Measurements from ENCODE around the gene CHRM5.
A peak's percentile ranks its signal among the peaks of the same experiment; 100 is the strongest.
"Not testable (repeated sequence)": the region's sequence is repeated elsewhere in the genome, so short reads cannot be mapped to it uniquely, and the experiment has no call there.

Gene CHRM5

GRCh38 chr15:34014556-34014955, 46.3 kb downstream of the CHRM5 start:
- H3K4me3 ChIP-seq (ENCODE audit: low read length), result no peak overlapping the region
- WGBS, result 88% methylated on average over 2 of the region's 2 CpGs
- H3K9ac ChIP-seq (ENCODE audit: low read depth, low read length), result no peak overlapping the region
- H3K27me3 ChIP-seq (ENCODE audit: insufficient read depth, low read length), result no peaks in the 10 kb centered on the region
- H3K4me1 ChIP-seq (ENCODE audit: insufficient read depth, low read length), result 0 out of 2 replicates have a peak, but pooled peaks cover 3% of the 10 kb centered on the region
- H3K27ac ChIP-seq (ENCODE audit: low read depth, low read length), result no peak overlapping the region
- no peaks in the 10 kb centered on the region; the same call in 1 of the 2 replicates for H3K36me3 ChIP-seq (ENCODE audit: insufficient read depth, low read length)
- no peaks in the 10 kb centered on the region for H3K9me3 ChIP-seq (ENCODE audit: insufficient read depth, low read depth, low read length)

- H3K4me3 ChIP-seq (ENCODE audit: low read length), result no peak overlapping the region
- no peak overlapping the region for H3K9ac ChIP-seq (ENCODE audit: low read depth, low read length)
- 0 out of 2 replicates have a peak, but pooled peaks cover 3% of the 10 kb centered on the region for H3K4me1 ChIP-seq (ENCODE audit: insufficient read depth, low read length)
- no peaks in the 10 kb centered on the region; the same call in 1 of the 2 replicates for H3K36me3 ChIP-seq (ENCODE audit: insufficient read depth, low read length)
- no peaks in the 10 kb centered on the region for H3K27me3 ChIP-seq (ENCODE audit: insufficient read depth, low read length)
- WGBS, result 94% methylated on average over 16 of the region's 16 CpGs
- no peaks in the 10 kb centered on the region for H3K9me3 ChIP-seq (ENCODE audit: insufficient read depth, low read depth, low read length)
- H3K27ac ChIP-seq (ENCODE audit: low read depth, low read length), result no peak overlapping the region
Measured at GRCh38 chr15:34018021-34018645, 49.8 kb downstream of the CHRM5 start.

DNA sequence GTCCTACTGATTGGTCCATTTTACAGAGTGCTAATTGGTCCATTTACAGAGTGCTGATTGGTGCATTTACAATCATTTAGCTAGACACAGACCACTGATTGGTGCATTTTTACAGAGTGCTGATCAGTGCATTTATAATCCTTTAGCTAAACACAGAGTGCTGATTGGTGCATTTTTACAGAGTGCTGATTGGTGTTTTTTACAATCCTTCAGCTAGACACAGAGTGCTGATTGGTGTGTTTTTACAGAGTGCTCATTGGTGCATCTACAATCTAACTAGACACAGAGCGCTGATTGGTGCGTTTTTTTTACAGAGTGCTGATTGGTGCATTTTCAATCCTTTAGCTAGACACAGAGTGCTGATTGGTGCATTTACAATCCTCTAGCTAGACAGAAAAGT, 50.4 kb downstream of the CHRM5 start:
- H3K9me3 ChIP-seq (ENCODE audit: insufficient read depth, low read depth, low read length); H3K27ac ChIP-seq (ENCODE audit: low read depth, low read length); H3K36me3 ChIP-seq (ENCODE audit: insufficient read depth, low read length); H3K4me1 ChIP-seq (ENCODE audit: insufficient read depth, low read length); H3K27me3 ChIP-seq (ENCODE audit: insufficient read depth, low read length); H3K9ac ChIP-seq (ENCODE audit: low read depth, low read length); H3K4me3 ChIP-seq (ENCODE audit: low read length): not testable (repeated sequence)
- 96% methylated on average over 2 of the region's 2 CpGs for WGBS

DNA sequence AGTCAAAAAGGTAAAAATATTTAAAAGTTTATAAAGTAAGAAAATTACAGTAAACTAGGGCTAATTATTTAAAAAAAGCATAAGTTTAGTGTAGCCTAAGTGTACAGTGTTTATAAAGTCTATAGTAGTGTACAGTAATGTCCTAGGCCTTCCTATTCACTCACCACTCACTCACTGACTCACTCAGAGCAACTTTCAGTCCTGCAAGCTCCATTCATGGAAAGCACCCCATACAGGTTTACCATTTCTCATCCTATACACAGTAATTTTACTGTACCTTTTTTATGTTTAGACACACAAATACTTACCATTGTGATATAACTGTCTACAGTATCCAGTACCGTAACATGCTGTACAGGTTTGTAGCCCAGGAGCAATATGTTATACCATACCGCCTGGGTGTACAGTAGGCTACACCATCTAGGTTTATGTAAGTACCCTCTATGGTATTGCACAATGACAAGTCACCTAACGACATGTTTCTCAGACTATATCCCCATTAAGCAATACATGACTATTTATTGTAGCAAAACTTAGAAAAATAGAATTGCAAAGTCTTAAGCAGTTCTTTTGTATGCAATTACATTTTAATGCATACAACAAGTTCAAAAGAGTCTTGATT, 51.2 kb downstream of the CHRM5 start:
- no peak overlapping the region for H3K9ac ChIP-seq (ENCODE audit: low read depth, low read length)
- WGBS, result 86% methylated on average over 3 of the region's 3 CpGs
- no peak overlapping the region for H3K4me3 ChIP-seq (ENCODE audit: low read length)
- H3K9me3 ChIP-seq (ENCODE audit: insufficient read depth, low read depth, low read length), result no peaks in the 10 kb centered on the region
- 0 out of 2 replicates have a peak, but pooled peaks cover 3% of the 10 kb centered on the region for H3K4me1 ChIP-seq (ENCODE audit: insufficient read depth, low read length)
- no peaks in the 10 kb centered on the region; the same call in 1 of the 2 replicates for H3K36me3 ChIP-seq (ENCODE audit: insufficient read depth, low read length)
- no peak overlapping the region for H3K27ac ChIP-seq (ENCODE audit: low read depth, low read length)
- H3K27me3 ChIP-seq (ENCODE audit: insufficient read depth, low read length), result no peaks in the 10 kb centered on the region

GRCh38 chr15:34023907-34024306, 55.6 kb downstream of the CHRM5 start:
- Histone ChIP-seq H3K36me3 (ENCODE audit: insufficient read depth, low read length) (no peaks in the 10 kb centered on the region), H3K27ac (ENCODE audit: low read depth, low read length) (no peak overlapping the region), H3K4me1 (ENCODE audit: insufficient read depth, low read length) (no peaks in the 10 kb centered on the region), H3K9me3 (ENCODE audit: insufficient read depth, low read depth, low read length) (peaks cover 13% of the 10 kb centered on the region; the same call in 1 of the 2 replicates), H3K4me3 (ENCODE audit: low read length) (no peak overlapping the region), H3K27me3 (ENCODE audit: insufficient read depth, low read length) (no peaks in the 10 kb centered on the region), H3K9ac (ENCODE audit: low read depth, low read length) (no peak overlapping the region)
- 100% methylated on average over 1 of the region's 1 CpG for WGBS

DNA sequence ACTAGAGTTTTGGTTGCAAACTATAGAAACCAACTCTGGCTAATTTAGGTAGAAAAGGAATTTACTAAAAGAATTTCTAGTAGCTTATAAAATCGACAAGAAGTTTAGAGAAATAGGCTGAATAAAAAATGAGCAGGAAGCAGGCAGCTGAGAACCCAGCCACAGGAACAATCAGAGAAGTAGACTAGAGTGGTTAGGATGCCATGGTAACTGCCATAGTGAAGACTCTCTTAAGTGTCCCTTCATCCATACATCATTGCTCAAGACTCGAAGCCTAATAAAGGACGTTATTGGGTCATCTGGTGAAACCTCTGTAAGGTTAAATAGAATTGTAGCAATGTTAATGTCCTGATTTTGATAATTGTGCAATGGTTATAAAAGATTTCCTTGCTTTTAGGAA, 57.0 kb downstream of the CHRM5 start:
- Histone ChIP-seq H3K9me3 (ENCODE audit: insufficient read depth, low read depth, low read length) (peaks cover 14% of the 10 kb centered on the region; the same call in 1 of the 2 replicates), H3K27me3 (ENCODE audit: insufficient read depth, low read length) (no peaks in the 10 kb centered on the region), H3K36me3 (ENCODE audit: insufficient read depth, low read length) (no peaks in the 10 kb centered on the region), H3K9ac (ENCODE audit: low read depth, low read length) (no peak overlapping the region), H3K27ac (ENCODE audit: low read depth, low read length) (no peak overlapping the region), H3K4me1 (ENCODE audit: insufficient read depth, low read length) (no peaks in the 10 kb centered on the region), H3K4me3 (ENCODE audit: low read length) (no peak overlapping the region)
- 92% methylated on average over 3 of the region's 3 CpGs for WGBS

DNA sequence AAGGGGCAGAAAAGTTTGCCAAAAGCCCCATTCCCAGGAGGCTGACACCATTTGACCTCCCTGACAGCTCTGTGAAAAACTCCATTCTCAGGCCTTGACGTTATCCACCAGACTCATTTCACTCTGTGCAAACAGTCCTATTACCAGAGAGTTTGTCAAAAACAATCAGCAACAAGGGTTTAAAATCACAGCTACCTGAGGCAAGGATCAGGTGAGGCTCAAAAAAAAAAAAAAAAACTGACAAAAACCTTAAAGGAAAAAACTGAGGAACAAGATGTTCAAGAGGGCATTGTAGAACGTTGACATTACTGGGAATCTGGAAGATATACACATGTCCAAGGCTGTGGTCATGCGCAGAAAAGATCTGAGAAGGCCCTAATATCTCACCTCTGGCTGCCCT, 59.3 kb downstream of the CHRM5 start:
- H3K27ac ChIP-seq (ENCODE audit: low read depth, low read length), result no peak overlapping the region
- H3K36me3 ChIP-seq (ENCODE audit: insufficient read depth, low read length), result no peaks in the 10 kb centered on the region
- no peaks in the 10 kb centered on the region for H3K4me1 ChIP-seq (ENCODE audit: insufficient read depth, low read length)
- H3K9ac ChIP-seq (ENCODE audit: low read depth, low read length), result no peak overlapping the region
- H3K4me3 ChIP-seq (ENCODE audit: low read length), result no peak overlapping the region
- no peaks in the 10 kb centered on the region for H3K27me3 ChIP-seq (ENCODE audit: insufficient read depth, low read length)
- peaks cover 14% of the 10 kb centered on the region; the same call in 1 of the 2 replicates for H3K9me3 ChIP-seq (ENCODE audit: insufficient read depth, low read depth, low read length)
- 63% methylated on average over 3 of the region's 3 CpGs for WGBS

GRCh38 chr15:34031987-34032760, 63.9 kb downstream of the CHRM5 start:
- Histone ChIP-seq H3K4me3 (ENCODE audit: low read length) (no peak overlapping the region), H3K9me3 (ENCODE audit: insufficient read depth, low read depth, low read length) (peaks cover 14% of the 10 kb centered on the region; the same call in 1 of the 2 replicates), H3K9ac (ENCODE audit: low read depth, low read length) (no peak overlapping the region), H3K27ac (ENCODE audit: low read depth, low read length) (no peak overlapping the region), H3K27me3 (ENCODE audit: insufficient read depth, low read length) (no peaks in the 10 kb centered on the region), H3K4me1 (ENCODE audit: insufficient read depth, low read length) (no peaks in the 10 kb centered on the region), H3K36me3 (ENCODE audit: insufficient read depth, low read length) (no peaks in the 10 kb centered on the region)
- WGBS, result 88% methylated on average over 9 of the region's 10 CpGs

DNA sequence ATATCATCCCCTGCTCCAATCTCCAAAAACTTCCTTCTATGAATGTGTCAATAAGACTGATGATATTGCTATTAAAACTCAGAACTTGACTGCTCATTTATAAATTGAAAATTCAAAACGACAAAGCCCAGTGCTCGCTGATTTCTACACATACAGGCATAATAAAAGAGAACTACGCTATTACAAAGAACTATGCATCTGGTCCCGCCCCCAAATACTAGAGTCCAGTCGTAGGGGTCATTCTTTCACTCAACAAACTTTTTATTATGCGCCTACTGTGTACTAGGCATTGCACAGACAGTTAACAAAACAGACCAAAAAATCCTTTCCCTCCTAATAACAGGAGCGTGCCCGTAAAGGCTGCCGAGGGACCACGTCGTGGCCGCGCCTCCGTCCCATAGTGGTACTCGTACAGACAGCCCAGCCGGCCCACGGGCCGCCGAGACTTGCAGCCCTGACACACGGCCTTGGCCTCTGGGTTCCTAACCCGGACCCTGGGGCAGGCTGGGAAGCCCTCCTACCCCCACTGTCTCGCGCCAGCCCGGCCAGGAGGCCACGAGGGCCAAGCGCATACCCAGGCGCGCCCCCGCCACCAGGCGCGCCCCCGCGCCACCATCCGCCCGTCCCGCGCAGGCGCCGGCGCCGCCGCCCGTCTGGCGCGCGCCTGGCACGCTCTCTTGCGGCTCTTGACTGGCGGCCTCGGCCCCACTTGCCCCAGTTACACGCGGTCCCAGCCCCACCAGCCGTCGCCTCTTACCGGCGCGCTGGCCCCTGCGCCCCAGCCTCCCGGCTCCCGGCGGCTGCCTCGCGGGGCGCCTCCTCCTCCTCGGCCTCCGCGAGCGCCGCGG, 70.0 kb downstream of the CHRM5 start:
- no peaks in the 10 kb centered on the region for H3K9me3 ChIP-seq (ENCODE audit: insufficient read depth, low read depth, low read length)
- no peaks in the 10 kb centered on the region for H3K36me3 ChIP-seq (ENCODE audit: insufficient read depth, low read length)
- H3K9ac ChIP-seq (ENCODE audit: low read depth, low read length), result peak overlapping the region; percentile 93
- H3K27ac ChIP-seq (ENCODE audit: low read depth, low read length), result peak overlapping the region; percentile 84; the same call in 1 of the 2 replicates
- WGBS, result under 1% methylated on average over 69 of the region's 70 CpGs
- H3K4me1 ChIP-seq (ENCODE audit: insufficient read depth, low read length), result peaks cover 5% of the 10 kb centered on the region
- peak overlapping the region; percentile 81 for H3K4me3 ChIP-seq (ENCODE audit: low read length)
- peaks cover 29% of the 10 kb centered on the region for H3K27me3 ChIP-seq (ENCODE audit: insufficient read depth, low read length)

DNA sequence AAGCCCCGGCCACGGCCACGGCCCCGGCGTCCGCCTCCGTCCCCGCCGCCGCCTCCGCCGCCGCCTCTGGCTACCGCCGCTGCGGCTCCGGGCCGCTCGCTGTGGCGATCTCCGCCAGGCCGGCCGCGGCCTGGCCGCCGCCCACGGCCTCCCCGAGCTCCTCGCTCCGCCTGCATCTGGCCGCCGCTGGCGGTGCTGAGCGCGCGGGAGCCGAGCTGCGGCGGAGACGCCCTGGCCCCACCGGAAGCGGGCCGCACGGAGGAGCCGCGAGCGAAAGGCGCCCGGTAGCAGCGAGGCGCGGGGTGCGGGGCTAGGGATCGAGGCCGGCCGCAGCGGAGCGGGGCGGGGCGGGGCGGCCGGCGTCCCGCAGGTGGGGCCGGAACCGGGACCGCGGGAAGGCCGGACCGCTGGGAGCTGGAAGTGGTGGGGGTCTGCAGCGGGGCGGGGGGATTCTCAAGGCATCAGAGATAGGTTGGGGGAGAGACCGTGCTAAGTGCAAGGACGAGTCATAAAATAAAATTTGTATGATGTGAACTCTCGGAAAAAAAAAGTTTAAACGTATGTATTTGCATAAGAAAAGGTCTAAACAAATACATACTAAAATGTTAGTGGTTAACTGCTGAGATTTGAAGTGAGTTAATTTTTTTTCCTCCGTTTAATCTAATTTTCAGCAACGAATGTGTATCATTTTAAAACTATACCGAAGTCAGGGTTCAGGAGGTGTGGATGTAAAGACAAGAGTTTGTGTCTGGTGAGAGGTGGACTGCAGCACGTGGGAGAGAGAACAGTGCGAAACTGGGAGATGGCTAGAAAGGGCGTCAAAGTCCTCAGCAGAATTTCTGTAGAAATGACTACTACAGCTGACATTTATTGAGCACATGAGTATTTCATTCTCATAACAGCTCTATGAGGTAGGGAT, 70.8 kb downstream of the CHRM5 start, which contains the start of gene AVEN:
Gene AVEN (minus strand): TSS at position 334 of the 919 bp plus-strand sequence. CDS start 158 bp downstream, at position 176.
- Histone ChIP-seq H3K9me3 (ENCODE audit: insufficient read depth, low read depth, low read length) (no peaks in the 10 kb centered on the region), H3K4me1 (ENCODE audit: insufficient read depth, low read length) (peaks cover 5% of the 10 kb centered on the region), H3K36me3 (ENCODE audit: insufficient read depth, low read length) (no peaks in the 10 kb centered on the region), H3K27me3 (ENCODE audit: insufficient read depth, low read length) (peaks cover 29% of the 10 kb centered on the region), H3K4me3 (ENCODE audit: low read length) (peak within 1 kb of the TSS; percentile 81), H3K9ac (ENCODE audit: low read depth, low read length) (peak within 1 kb of the TSS; percentile 93), H3K27ac (ENCODE audit: low read depth, low read length) (peak within 1 kb of the TSS; percentile 84; the same call in 1 of the 2 replicates)
- 2% methylated on average over 80 of the region's 82 CpGs for WGBS

Measured in HUES64 (cell line).